HCT116 (cell line): ENCODE measurements around the gene ARRDC3. TPM values are rescaled to one million over a fixed set of nuclear protein-coding genes. Genes with fewer than 3 reads are reported as not detected.

Experiments
- ATAC-seq: fragments of 200-7000 bp; cut with Tn5 transposase; 2 replicates; pipeline ENCODE4 v1.9.1; 2020; ENCODE audit warnings: mild to moderate bottlenecking, moderate library complexity
- BruUV-seq: library from RNA; stranded (reverse); fragments of 400-500 nt; replicated peaks from 2 replicates; lab custom pipeline; 2021; lab: Mats Ljungman, UMichigan
- CTCF ChIA-PET: fragments of 300-600 bp; sonication (Branson Sonifier 250); formaldehyde crosslinking; loops from one replicate; lab custom pipeline; 2021; ENCODE audit warnings: antibody characterized with exemption; lab: Charles Lee
- POLR2A ChIA-PET: fragments of 300-600, 350-600 bp; sonication (Branson Sonifier 250); formaldehyde crosslinking; loops from one replicate; lab custom pipeline; 2021; ENCODE audit warnings: antibody characterized with exemption; lab: Charles Lee
- RAD21 ChIA-PET, 2 experiments: fragments of 300-600 bp; sonication (Branson Sonifier 250); formaldehyde crosslinking; loops; one replicate each; lab custom pipeline; 2023; ENCODE audit warnings: low total read pairs in 2 of 2; ENCODE audit not compliant: uncharacterized antibody in 2 of 2, unreplicated experiment in 2 of 2, low non-redundant PET in 1 of 2; lab: Charles Lee
- DNase-seq: peaks from one replicate; pipeline ENCODE4 v3.0.0-alpha.2; 2010; ENCODE audit warnings: low read depth, low spot score
- H2AFZ ChIP-seq: fragments of 200-600 bp; shearing (Covaris generic), sonication (generic); 2 replicates; pipeline ENCODE4 v1.6.1; 2017; ENCODE audit warnings: low read depth, mixed run types, mixed read lengths, antibody characterized with exemption, low read length; ENCODE audit not compliant: poor library complexity, severe bottlenecking
- H3K27ac ChIP-seq: 2 replicates; pipeline ENCODE4 v1.5.1; 2012; ENCODE audit warnings: low read depth, low read length
- H3K27me3 ChIP-seq: fragments of 200-600 bp; sonication (generic); 2 replicates; pipeline ENCODE4 v1.6.1; 2016; ENCODE audit warnings: mixed run types, low read length, mixed read lengths; ENCODE audit not compliant: insufficient read depth
- H3K36me3 ChIP-seq, 2 experiments: fragments of 200-500 bp in 1 of 2; fragments of 200-600 bp in 1 of 2; sonication (Bioruptor generic) in 1 of 2; sonication (generic) in 1 of 2; 2 replicates each; pipeline versions ENCODE4 v1.5.1 to v1.6.1; 2014 to 2016; ENCODE audit warnings: low read length in 2 of 2, inconsistent platforms in 1 of 2, mixed read lengths in 1 of 2, mixed run types in 1 of 2; ENCODE audit not compliant: insufficient read depth in 2 of 2, control insufficient read depth in 1 of 2
- H3K4me1 ChIP-seq, 2 experiments: fragments of 200-600 bp in 1 of 2; sonication (generic) in 1 of 2; 2 replicates each; pipeline versions ENCODE4 v1.5.1 to v1.6.1; 2012 to 2017; ENCODE audit warnings: low read length in 2 of 2, inconsistent platforms in 1 of 2, mild to moderate bottlenecking in 1 of 2, mixed read lengths in 1 of 2, mixed run types in 1 of 2, moderate library complexity in 1 of 2; ENCODE audit not compliant: insufficient read depth in 2 of 2, control insufficient read depth in 1 of 2
- H3K4me2 ChIP-seq: fragments of 200-600 bp; sonication (generic); 2 replicates; pipeline ENCODE4 v1.6.1; 2017; ENCODE audit warnings: mixed run types, low read length, mixed read lengths
- H3K4me3 ChIP-seq, 2 experiments: fragments of 200-600 bp in 1 of 2; sonication (generic) in 1 of 2; replicated peaks in 1 of 2; 2 replicates each; pipeline ENCODE4 v1.5.1; 2011 to 2016; ENCODE audit warnings: low read length in 2 of 2, control low read depth in 1 of 2, low read depth in 1 of 2, mild to moderate bottlenecking in 1 of 2, mixed read lengths in 1 of 2, mixed run types in 1 of 2
- H3K79me2 ChIP-seq: fragments of 200-600 bp; sonication (generic); 2 replicates; pipeline ENCODE4 v1.6.1; 2017; ENCODE audit warnings: mild to moderate bottlenecking, mixed run types, low read length, moderate library complexity, mixed read lengths; ENCODE audit not compliant: insufficient read depth
- H3K9ac ChIP-seq: fragments of 200-600 bp; sonication (generic); 2 replicates; pipeline ENCODE4 v1.6.1; 2016; ENCODE audit warnings: low read length, mixed read lengths
- H3K9me2 ChIP-seq: fragments of 200-600 bp; sonication (generic), shearing (Covaris generic); 2 replicates; pipeline ENCODE4 v1.6.1; 2017; ENCODE audit warnings: mixed run types, mild to moderate bottlenecking, moderate library complexity; ENCODE audit not compliant: insufficient read depth
- H3K9me3 ChIP-seq, 2 experiments: fragments of 200-500 bp in 1 of 2; fragments of 200-600 bp in 1 of 2; sonication (Bioruptor generic) in 1 of 2; sonication (generic) in 1 of 2; 2 replicates each; pipeline ENCODE4 v1.6.1; 2014 to 2017; ENCODE audit warnings: low read length in 2 of 2, mixed read lengths in 2 of 2, inconsistent platforms in 1 of 2, low read depth in 1 of 2, mild to moderate bottlenecking in 1 of 2, mixed run types in 1 of 2, moderate library complexity in 1 of 2; ENCODE audit not compliant: control insufficient read depth in 1 of 2, insufficient read depth in 1 of 2
- H4K20me1 ChIP-seq: fragments of 200-600 bp; sonication (generic), shearing (Covaris generic); 2 replicates; pipeline ENCODE4 v1.6.1; 2017; ENCODE audit warnings: mixed run types, mild to moderate bottlenecking, moderate library complexity; ENCODE audit not compliant: insufficient read depth
- CEBPB ChIP-seq: IDR thresholded peaks from 2 replicates; pipeline ENCODE4 v1.6.1; 2012; ENCODE audit warnings: low read depth
- EGR1 ChIP-seq: IDR thresholded peaks from 2 replicates; pipeline ENCODE4 v1.6.1; 2012; ENCODE audit warnings: low read depth
- EZH2 ChIP-seq: fragments of 200-600 bp; sonication (generic); IDR thresholded peaks from 2 replicates; pipeline ENCODE4 v1.6.1; 2017; ENCODE audit warnings: antibody characterized with exemption, mixed run types
- FOSL1 ChIP-seq: IDR thresholded peaks from 2 replicates; pipeline ENCODE4 v1.6.1; 2012; ENCODE audit warnings: low read depth
- JUND ChIP-seq: IDR thresholded peaks from 2 replicates; pipeline ENCODE4 v1.6.1; 2012
- REST ChIP-seq: IDR thresholded peaks from 2 replicates; pipeline ENCODE4 v1.6.1; 2012; ENCODE audit warnings: low read depth
- SIN3A ChIP-seq: IDR thresholded peaks from 2 replicates; pipeline ENCODE4 v1.6.1; 2012; ENCODE audit warnings: low read depth
- SP1 ChIP-seq: IDR thresholded peaks from 2 replicates; pipeline ENCODE4 v1.6.1; 2012; ENCODE audit warnings: low read depth
- SRF ChIP-seq: IDR thresholded peaks from 2 replicates; pipeline ENCODE4 v1.6.1; 2012; ENCODE audit warnings: low read depth
- TCF7L2 ChIP-seq: IDR thresholded peaks from 2 replicates; pipeline ENCODE4 v1.7.0; 2011; ENCODE audit warnings: borderline replicate concordance, inconsistent platforms; ENCODE audit not compliant: insufficient read depth, insufficient read length; ENCODE audit errors: extremely low read depth
- YY1 ChIP-seq: IDR thresholded peaks from 2 replicates; pipeline ENCODE4 v1.6.1; 2011; ENCODE audit warnings: low read length, low read depth, moderate library complexity, mild to moderate bottlenecking; ENCODE audit not compliant: insufficient replicate concordance; ENCODE audit errors: extremely low read depth
- ZBTB33 ChIP-seq: IDR thresholded peaks from 2 replicates; pipeline ENCODE4 v1.6.1; 2011; ENCODE audit warnings: mild to moderate bottlenecking, low read length, moderate library complexity; ENCODE audit not compliant: insufficient replicate concordance; ENCODE audit errors: extremely low read depth
- ZFX ChIP-seq: fragments of 450-650 bp; IDR thresholded peaks from 2 replicates; pipeline ENCODE4 v1.6.1; 2017
- intact Hi-C: fragments of 100-400 bp; cut with micrococcal nuclease; formaldehyde crosslinking; loops from 2 replicates; pipeline ENCODE4 v1.10.0; 2022
- total RNA-seq: library from RNA; stranded (reverse); gene quantifications from one replicate; pipeline ENCODE4 v1.2.1, GENCODE V29; 2021; ENCODE audit not compliant: unreplicated experiment

ARRDC3 gene
- total RNA-seq, 1 experiment from 2014 or later: 41.5 TPM

GRCh38 chr5:91366551-91366950 is 16.6 kb downstream of the ARRDC3 start:
- RAD21 ChIA-PET: no interaction called here
- CTCF ChIA-PET: no interaction called here
- no peaks in the 10 kb centered on the region for H4K20me1 ChIP-seq
- ATAC-seq (no peak), DNase-seq (no peak)
- no TSS peak for BruUV-seq
- no peaks in the 10 kb centered on the region for H3K27me3 ChIP-seq
- peaks cover 0 to 1% of the 10 kb centered on the region in 2 experiments; a peak in 1 of 4 replicates for H3K4me1 ChIP-seq
- H3K79me2 ChIP-seq: peaks cover 19% of the 10 kb centered on the region
- no peaks in the 10 kb centered on the region for H3K9me3 ChIP-seq
- H3K9me2 ChIP-seq: no peaks in the 10 kb centered on the region
- POLR2A ChIA-PET: interaction anchor here (0.7 to 2.0 kb wide), 5 partner anchors 8 to 70 kb away, joined by 3 to 7 read pairs (median 4); partner anchors contain the start of gene ARRDC3
- TF ChIP-seq SRF (no peak), ZBTB33 (no peak), EZH2 (no peak)
- H3K4me3 ChIP-seq: no peak overlapping the region
- no peak overlapping the region for H3K4me2 ChIP-seq
- peaks cover 28 to 36% of the 10 kb centered on the region in 2 experiments for H3K36me3 ChIP-seq
- H2AFZ ChIP-seq: no peak overlapping the region
- intact Hi-C loops: no loop called here
- no peak overlapping the region for H3K27ac ChIP-seq
- no peak overlapping the region for H3K9ac ChIP-seq

- BruUV-seq: no TSS peak
- Histone ChIP-seq H4K20me1 (no peaks in the 10 kb centered on the region), H3K27me3 (no peaks in the 10 kb centered on the region), H3K4me2 (no peak overlapping the region), H3K9ac (no peak overlapping the region), H3K4me1 (peaks cover 0 to 6% of the 10 kb centered on the region in 2 experiments; a peak in 1 of 4 replicates), H2AFZ (no peak overlapping the region), H3K9me3 (no peaks in the 10 kb centered on the region), H3K79me2 (peaks cover 9% of the 10 kb centered on the region; the same call in 1 of the 2 replicates), H3K36me3 (peaks cover 19 to 25% of the 10 kb centered on the region in 2 experiments), H3K27ac (no peak overlapping the region), H3K4me3 (no peak overlapping the region), H3K9me2 (no peaks in the 10 kb centered on the region)
- no peak for DNase-seq
- ATAC-seq: no peak
- RAD21 ChIA-PET: no interaction called here
- CTCF ChIA-PET: no interaction called here
- intact Hi-C loops: no loop called here
- POLR2A ChIA-PET: interaction anchor here (0.6 kb wide), 1 partner anchor 51 kb away, joined by 3 read pairs; no protein-coding TSS in a partner anchor
- TF ChIP-seq ZFX: no peak
- no peak for TF ChIP-seq REST
- no peak for TF ChIP-seq ZBTB33
- TF ChIP-seq SIN3A: no peak
- no peak for TF ChIP-seq CEBPB
- no peak for TF ChIP-seq EGR1
- no peak for TF ChIP-seq FOSL1
- no peak for TF ChIP-seq YY1
- no peak for TF ChIP-seq SP1
- TF ChIP-seq EZH2: no peak
- TF ChIP-seq TCF7L2: no peak
- TF ChIP-seq JUND: no peak
Measured at GRCh38 chr5:91365498-91365897, 17.6 kb downstream of the ARRDC3 start.
